Parathyroid adenoma (tissue), 2 donors: Measurements from ENCODE around the gene TBC1D16.

Experiments
- H2AFZ ChIP-seq: fragments of 300-600 bp; sonication (generic); one replicate; pipeline ENCODE4 v1.7.0; 2017; ENCODE audit warnings: antibody characterized with exemption, mild to moderate bottlenecking
- H3K27ac ChIP-seq: fragments of 300-600 bp; sonication (generic); one replicate; pipeline ENCODE4 v1.7.0; 2017
- H3K27me3 ChIP-seq: fragments of 300-600 bp; sonication (generic); one replicate; pipeline ENCODE4 v1.7.0; 2017; ENCODE audit warnings: low read length; ENCODE audit not compliant: control insufficient read depth, insufficient read depth
- H3K36me3 ChIP-seq: fragments of 300-600 bp; sonication (generic); one replicate; pipeline ENCODE4 v1.7.0; 2017; ENCODE audit warnings: low read length; ENCODE audit not compliant: control insufficient read depth, insufficient read depth
- H3K4me1 ChIP-seq: fragments of 300-600 bp; sonication (generic); one replicate; pipeline ENCODE4 v1.7.0; 2017; ENCODE audit warnings: control low read depth
- H3K4me2 ChIP-seq: fragments of 300-600 bp; sonication (generic); one replicate; pipeline ENCODE4 v1.7.0; 2017; ENCODE audit warnings: low read length
- H3K4me3 ChIP-seq: fragments of 300-600 bp; sonication (generic); one replicate; pipeline ENCODE4 v1.7.0; 2017; ENCODE audit warnings: low read depth, low read length
- H3K79me2 ChIP-seq: fragments of 300-600 bp; sonication (generic); one replicate; pipeline ENCODE4 v1.7.0; 2017; ENCODE audit warnings: control low read depth
- H3K9ac ChIP-seq: fragments of 300-600 bp; sonication (generic); one replicate; pipeline ENCODE4 v1.7.0; 2017; ENCODE audit warnings: mild to moderate bottlenecking
- H3K9me3 ChIP-seq: fragments of 300-600 bp; sonication (generic); one replicate; pipeline ENCODE4 v1.7.0; 2017; ENCODE audit warnings: low read length; ENCODE audit not compliant: control insufficient read depth
- TF ChIP-seq, protein P1 (sequence below): fragments of 300-600 bp; sonication (generic); IDR thresholded peaks from one replicate; pipeline ENCODE4 v1.7.0; 2017; ENCODE audit warnings: antibody characterized with exemption, mild to moderate bottlenecking
- donor health status: primary hyperparathyroidism.

TBC1D16 gene

DNA sequence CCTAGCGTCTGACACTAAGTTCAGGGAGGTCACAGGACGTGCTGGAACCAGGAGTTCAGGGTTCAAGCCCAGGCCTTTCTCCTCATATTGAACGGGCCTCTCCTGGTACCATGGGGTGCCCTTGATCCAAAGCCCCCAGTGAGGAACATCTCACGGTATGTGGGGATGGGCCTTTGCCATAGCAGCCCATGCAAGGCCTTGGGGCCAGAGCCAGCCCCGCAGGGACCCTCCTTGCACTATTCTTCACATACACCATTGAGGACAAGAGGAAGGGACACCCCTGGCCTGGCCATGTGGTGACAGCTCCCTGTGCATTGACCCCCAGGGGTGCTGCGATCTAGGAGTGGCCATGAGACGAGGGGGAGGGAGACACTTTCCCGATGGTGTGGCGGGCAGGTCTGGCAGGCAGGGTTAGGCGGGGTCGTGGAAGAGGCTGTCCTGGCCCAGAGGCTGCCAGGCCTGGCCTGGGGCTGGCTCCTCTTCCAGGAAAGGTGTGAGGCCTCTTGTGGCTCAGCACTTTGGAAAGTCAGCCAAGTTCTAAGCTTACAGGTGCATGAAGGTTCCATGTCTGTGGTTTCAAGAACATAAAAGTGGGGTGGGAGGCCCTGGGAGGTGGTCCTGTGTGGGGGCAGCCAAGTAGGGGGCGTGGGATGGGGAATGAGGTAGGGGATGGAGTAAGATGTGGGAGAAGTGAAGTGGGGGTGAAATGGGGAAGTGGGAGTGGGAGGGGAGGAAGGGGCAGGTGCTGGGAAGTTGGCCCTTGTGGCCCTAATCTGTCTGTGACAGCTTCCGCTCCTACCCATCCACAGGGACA lies 107.8 kb downstream of the TBC1D16 start:
- Histone ChIP-seq H3K36me3 (no peaks in the 10 kb centered on the region), H3K9me3 (no peaks in the 10 kb centered on the region), H3K27ac (no peak overlapping the region), H3K4me1 (no peaks in the 10 kb centered on the region), H3K4me3 (no peak overlapping the region), H3K79me2 (no peaks in the 10 kb centered on the region), H2AFZ (no peak overlapping the region), H3K27me3 (peaks cover 3% of the 10 kb centered on the region), H3K4me2 (no peak overlapping the region), H3K9ac (no peak overlapping the region)
- TF ChIP-seq, protein P1, sequence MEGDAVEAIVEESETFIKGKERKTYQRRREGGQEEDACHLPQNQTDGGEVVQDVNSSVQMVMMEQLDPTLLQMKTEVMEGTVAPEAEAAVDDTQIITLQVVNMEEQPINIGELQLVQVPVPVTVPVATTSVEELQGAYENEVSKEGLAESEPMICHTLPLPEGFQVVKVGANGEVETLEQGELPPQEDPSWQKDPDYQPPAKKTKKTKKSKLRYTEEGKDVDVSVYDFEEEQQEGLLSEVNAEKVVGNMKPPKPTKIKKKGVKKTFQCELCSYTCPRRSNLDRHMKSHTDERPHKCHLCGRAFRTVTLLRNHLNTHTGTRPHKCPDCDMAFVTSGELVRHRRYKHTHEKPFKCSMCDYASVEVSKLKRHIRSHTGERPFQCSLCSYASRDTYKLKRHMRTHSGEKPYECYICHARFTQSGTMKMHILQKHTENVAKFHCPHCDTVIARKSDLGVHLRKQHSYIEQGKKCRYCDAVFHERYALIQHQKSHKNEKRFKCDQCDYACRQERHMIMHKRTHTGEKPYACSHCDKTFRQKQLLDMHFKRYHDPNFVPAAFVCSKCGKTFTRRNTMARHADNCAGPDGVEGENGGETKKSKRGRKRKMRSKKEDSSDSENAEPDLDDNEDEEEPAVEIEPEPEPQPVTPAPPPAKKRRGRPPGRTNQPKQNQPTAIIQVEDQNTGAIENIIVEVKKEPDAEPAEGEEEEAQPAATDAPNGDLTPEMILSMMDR = no peak

DNA sequence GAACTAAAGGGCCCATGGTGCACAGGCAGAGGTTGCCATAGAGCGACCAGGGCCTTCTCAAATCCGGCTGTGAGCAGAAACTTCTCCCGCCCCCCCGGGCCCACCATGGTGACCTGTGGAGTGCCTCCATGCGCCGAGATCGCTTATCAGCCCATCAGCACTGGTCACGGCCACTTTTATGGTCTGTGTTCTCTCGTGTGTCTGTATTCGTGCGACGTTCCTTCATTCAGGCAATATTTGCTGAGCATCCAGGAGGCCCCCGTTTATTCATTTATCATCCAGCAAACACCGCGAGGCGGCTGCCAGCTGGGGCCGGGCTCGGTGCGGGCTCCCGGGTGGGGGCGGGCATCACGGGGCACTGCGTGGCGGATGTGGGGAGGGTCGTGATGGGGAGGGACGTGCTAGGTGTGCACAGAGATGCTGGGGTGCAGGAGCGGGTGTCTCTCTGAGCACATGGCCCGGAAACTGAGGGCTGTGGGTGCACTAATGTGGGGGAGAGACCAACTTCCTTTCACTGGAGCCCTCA lies 108.5 kb downstream of the TBC1D16 start:
- Histone ChIP-seq H3K27me3 (peaks cover 3% of the 10 kb centered on the region), H3K9me3 (no peaks in the 10 kb centered on the region), H3K9ac (no peak overlapping the region), H3K4me3 (no peak overlapping the region), H3K36me3 (no peaks in the 10 kb centered on the region), H3K4me1 (no peaks in the 10 kb centered on the region), H3K27ac (no peak overlapping the region), H2AFZ (no peak overlapping the region), H3K4me2 (no peak overlapping the region), H3K79me2 (no peaks in the 10 kb centered on the region)
- TF ChIP-seq, protein P1 = no peak

DNA sequence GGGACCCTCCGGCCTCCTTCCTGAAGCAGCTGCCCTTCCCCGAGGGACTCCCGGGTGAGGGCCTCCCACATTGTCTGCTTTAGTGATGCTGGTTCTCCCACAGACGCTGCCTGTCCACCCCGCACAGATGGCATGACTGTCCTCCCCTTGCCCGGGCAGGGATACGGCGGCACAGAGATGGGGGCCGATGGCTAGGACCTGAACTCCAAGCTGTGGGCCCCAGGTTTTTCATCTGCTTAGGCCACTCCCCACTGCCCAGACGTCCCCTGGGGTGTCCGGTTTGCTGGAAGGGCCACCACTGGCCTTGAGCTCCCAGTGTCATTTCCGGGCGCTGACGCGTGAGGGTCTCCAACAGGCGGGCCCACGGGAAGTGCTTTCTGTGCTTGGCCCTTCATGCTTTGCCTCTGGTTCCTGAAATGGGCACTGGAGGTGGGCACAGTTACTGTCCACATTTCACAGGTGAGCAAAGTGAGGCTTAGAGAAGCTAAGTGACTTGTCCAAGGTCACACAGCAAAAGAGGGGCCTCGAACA lies 109.0 kb downstream of the TBC1D16 start:
- no peaks in the 10 kb centered on the region for H3K9me3 ChIP-seq
- no peak overlapping the region for H3K9ac ChIP-seq
- no peaks in the 10 kb centered on the region for H3K36me3 ChIP-seq
- no peak overlapping the region for H2AFZ ChIP-seq
- no peaks in the 10 kb centered on the region for H3K79me2 ChIP-seq
- no peak overlapping the region for H3K27ac ChIP-seq
- H3K27me3 ChIP-seq = peaks cover 3% of the 10 kb centered on the region
- H3K4me3 ChIP-seq = no peak overlapping the region
- TF ChIP-seq, protein P1 = no peak
- no peak overlapping the region for H3K4me2 ChIP-seq
- H3K4me1 ChIP-seq = no peaks in the 10 kb centered on the region

DNA sequence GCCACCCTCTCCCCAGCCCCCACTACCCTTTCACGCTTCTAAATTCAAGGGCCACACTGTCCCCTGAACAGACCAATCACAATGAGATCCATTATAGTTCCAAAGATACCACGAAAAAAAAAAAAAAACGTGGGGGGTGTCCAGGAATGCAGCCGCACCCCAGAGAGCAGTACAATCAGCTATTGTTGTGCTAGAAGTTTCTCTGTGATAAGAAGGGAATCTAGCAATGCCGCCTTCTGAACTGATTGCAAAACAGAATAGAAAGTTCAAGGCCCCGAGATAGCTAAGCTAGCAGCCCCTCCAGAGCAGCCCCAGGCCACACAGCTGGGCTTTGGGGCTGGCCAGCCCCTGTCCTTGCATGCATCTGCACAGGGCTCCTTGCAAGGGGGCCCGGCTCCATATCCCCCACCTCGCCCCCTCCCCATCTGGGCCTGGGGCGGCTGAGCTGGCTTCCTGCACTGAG lies 109.5 kb downstream of the TBC1D16 start:
- Histone ChIP-seq H3K79me2 (no peaks in the 10 kb centered on the region), H3K36me3 (no peaks in the 10 kb centered on the region), H3K27ac (no peak overlapping the region), H3K4me1 (no peaks in the 10 kb centered on the region), H3K9ac (no peak overlapping the region), H3K4me3 (no peak overlapping the region), H2AFZ (no peak overlapping the region), H3K9me3 (no peaks in the 10 kb centered on the region), H3K27me3 (peaks cover 3% of the 10 kb centered on the region), H3K4me2 (no peak overlapping the region)
- TF ChIP-seq, protein P1 = no peak
